Inferior parietal cortex (tissue), 1 donor: ENCODE data around the gene EVA1A.

ENCODE experiments used
- DNase-seq: peaks from one replicate; pipeline ENCODE4 v3.0.0-alpha.2; 2016; ENCODE audit errors: extremely low spot score

The EVA1A gene

DNA sequence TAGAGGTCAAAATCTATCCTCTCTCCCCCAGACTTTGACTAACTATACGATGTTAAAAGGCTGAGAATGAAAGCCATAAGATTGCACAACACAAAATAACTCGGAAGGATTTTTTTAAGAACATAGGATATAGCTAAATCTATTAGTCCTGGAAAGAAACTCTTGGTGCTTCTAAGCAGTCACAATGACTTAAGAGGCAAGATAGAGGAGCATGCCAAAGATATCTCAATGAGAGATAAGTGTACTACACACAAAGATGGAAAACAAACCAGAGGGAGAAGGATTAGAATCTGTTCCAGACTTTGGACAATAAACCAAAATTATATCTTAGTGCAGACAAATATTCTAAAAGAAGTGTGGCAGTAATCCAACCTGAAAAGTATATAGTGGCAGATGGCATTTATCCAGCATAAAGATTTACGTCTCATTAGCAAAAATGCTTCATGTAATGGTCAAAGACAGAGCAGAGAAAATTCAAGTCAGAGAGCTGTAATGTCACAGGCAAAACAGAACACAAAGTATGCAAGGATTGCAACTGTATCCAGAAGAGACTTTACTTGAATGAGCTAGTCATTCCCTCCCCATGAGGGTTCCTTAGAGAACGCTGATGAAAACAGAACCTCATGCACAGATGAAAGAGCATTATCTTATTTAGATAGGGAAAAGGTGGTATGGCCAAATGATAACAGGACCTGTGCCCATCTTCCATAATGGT lies 28.8 kb upstream of the EVA1A start:
- DNase-seq: no peak

DNA sequence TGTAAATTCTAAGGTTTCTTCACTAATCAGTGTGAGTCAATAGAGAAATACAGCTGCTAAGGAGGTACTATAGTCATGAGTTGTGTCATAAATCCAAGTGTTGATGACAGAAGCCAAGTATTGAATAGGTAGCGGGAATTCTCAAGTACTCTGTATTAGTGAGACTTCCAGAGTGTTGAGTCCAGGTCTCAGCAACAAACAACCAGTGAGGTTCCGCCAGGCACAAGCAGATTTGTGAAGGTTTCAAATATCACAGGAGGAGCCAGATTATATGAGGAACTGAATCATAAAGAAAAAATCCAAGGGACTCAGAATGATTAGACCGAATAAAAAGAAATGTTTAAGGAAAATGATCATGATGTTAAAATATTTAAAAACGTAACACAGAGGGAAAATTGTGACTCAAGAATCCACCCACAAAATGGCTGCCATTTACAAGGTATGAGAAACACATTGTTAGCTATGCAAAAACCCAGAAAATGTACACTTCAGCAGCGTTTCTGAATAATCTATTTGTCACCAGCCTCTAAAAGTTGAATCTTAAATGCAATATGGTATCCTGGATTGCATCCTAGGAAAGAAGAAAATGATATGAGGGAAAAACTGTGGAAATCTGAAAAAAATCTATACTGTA lies 27.3 kb upstream of the EVA1A start:
- DNase-seq: no peak

DNA sequence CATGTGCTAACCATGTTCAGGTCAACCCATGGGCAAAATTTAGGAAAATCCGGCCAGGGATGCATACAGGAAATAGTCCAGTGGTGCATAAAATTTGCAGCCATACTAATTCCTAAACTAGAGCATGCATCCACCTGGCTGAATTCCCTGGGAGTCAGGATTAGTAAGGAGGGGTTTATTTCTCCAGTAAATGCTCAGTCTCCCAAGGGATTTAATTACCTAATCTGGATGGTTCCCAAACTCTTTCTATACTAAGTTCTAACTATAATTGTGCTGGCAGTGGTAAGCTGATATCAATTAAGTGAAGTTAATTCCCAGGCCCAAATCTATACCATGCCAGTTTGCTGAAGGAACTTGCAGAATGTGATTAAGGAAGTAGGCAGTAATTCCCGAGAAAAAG lies 26.2 kb upstream of the EVA1A start:
- no peak for DNase-seq

DNA sequence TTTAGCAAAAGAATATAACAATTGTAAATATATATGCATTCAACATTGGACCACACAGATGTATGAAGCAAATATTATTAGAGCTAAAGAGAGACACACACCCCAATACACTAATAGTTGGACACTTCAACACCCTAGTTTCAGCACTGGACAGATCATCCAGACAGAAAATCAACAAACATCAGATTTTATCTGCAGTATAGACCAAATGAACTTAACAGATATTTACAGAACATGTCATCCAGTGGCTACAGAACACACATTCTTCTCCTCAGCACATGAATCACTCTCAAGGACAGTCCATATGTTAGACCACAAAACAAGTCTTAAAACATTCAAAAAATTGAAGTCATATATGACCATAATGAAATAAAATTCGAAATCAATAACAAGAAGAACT lies 22.1 kb upstream of the EVA1A start:
- DNase-seq: no peak

DNA sequence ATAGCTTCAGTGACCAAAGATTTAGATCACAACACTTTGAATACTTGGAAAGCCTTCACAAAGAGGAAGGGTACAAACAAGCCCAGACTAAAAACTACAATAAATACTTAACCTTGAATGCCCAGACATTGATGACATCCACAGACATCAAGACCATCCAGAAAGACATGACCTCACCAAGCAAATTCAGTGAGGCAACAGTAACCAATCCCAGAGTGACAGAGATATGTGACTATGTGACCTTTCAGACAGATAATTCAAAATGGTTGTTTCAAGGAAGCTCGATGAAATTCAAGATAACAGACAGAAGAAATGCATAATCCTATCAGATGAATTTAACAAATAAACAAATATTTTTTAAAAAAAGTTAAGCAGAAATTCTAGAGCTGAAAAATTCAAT lies 19.9 kb upstream of the EVA1A start:
- DNase-seq: no peak

DNA sequence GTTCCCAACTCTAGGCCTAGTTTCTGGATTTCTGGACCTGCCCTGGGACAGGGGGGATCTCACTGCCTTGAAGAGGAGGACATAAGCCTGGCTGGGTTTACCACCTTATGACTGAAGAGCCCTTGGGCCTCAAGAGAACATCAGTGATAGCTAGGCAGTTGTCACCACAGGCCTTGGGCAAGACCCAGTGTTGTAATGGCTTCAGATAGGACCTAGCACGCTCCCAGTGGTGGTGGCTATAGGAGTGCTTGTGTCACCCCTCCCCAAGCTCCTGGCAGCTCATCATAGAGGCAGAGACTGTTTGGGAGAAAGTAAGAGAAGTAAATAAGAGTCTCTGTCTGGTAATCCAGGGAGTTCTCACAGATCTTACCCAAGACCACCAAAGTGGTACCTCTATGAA lies 19.4 kb upstream of the EVA1A start:
- DNase-seq: no peak

DNA sequence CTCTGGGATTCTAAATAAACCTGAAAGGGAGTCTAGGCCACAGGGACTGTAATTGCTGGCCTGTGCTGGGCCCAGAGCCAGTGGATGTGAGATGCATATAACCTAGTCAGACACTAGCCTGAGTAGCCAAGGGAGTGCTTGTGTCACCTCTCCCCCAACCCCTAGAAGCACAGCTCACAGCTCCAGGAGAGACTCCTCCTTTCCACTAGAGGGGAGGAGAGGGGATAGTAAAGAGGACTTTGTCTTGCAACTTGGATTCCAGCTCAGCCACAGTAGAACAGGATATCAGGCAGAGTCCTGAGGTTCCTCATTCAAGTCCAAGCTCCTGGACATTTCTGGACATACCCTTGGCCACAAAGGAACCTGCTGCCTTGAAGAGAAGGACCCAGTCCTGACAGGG lies 18.4 kb upstream of the EVA1A start:
- DNase-seq: no peak

DNA sequence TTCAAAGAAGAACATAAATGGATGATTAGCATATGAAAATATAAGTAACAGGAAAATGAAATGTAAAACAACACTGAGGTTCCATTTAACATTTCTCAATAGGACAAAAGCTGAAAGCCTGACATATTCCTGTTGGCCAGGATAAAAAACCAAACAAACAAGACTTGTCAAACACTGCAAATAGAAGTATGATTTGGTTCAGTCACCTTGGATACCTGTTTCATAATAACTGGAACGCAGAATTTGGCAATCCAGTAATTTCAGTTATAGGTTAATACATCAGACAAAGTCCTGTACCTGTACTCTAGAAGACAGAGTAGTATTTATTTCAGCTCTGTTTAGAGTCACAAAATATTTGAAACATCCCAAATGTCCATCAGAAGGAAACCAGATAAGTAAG lies 16.5 kb upstream of the EVA1A start:
- DNase-seq: no peak

DNA sequence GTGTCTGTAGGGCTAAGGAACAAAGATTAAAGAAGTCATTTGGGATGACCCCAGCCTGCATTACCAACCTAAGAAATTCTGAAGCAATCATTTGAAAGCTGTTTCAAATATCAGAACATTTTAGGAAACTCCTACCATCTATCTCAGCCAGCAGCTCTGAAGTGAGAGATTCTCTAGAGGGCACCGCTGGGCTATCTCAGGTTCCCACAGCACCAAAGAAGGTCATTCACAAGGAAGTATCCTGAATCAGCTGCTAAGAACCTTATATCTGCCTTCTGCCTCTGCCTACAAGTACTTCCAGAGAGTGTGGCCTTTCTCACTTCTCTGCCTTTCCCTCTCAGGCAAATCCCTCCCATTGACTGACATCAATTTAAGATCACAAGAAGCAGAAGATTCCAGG lies 13.4 kb upstream of the EVA1A start:
- no peak for DNase-seq

DNA sequence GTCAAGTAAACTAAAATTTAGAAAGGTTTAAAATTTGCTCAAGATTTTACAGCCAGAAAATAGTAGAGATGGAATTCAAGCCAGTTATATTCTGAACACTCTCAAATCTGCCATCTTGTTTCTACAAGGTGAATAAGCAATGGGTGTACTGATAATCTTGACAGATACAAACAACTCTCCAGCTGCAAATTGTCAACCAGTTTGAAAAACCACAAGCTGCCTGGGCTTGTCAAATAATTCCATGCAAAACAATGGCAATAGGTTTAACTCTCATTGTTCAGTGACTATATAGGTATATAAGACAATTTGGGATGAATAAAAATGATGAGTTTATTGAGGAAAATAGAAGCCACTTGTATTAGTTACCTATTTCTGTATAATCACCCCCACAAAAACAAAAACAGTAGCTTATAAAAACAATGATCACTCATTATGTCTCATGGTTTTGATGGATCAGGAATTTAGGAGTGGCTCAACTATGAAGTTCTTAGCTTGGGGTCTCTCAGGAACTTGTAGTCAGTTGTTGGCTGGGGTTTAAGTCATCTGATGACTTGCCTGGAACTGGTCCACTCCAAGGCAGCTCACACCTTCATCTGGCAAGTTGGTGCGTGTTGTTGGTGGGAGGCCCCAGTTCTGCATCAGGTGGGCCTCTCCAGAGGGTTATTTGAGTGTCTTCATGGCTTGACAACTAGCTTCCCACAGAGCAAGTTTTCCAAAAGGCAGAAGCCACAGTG lies 12.6 kb upstream of the EVA1A start:
- no peak for DNase-seq

DNA sequence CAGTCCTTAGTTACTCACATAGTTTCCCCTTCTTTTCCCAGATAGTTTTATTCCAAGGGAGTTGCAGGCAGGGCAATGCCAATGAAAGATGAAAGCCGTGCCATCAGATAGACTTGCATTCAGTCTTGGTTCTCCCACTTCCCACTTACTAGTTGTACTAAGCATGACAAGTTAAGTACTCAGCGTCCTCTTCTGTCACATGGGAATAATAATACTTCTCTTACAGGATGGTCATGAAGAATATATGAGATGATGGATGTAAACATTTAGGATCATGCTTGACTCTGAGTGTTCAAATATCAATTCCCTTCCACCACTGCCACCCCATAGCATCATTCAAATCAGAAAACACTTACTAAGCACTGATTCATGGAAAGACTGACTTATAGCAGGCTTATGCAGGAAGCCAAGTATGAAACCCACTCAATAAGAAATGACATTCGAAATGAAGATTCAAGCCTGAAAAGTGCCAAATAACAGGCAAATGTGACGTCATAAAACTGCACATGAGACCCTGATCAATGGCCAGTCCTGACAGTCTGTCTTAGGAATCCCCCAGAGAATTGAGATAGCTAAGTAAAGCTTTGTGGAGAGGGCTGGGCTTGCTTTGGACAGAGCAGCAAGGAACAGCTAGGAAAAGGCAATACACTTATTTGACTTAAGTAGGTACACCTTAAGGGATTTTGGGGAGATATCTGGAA lies 11.1 kb upstream of the EVA1A start:
- no peak for DNase-seq

DNA sequence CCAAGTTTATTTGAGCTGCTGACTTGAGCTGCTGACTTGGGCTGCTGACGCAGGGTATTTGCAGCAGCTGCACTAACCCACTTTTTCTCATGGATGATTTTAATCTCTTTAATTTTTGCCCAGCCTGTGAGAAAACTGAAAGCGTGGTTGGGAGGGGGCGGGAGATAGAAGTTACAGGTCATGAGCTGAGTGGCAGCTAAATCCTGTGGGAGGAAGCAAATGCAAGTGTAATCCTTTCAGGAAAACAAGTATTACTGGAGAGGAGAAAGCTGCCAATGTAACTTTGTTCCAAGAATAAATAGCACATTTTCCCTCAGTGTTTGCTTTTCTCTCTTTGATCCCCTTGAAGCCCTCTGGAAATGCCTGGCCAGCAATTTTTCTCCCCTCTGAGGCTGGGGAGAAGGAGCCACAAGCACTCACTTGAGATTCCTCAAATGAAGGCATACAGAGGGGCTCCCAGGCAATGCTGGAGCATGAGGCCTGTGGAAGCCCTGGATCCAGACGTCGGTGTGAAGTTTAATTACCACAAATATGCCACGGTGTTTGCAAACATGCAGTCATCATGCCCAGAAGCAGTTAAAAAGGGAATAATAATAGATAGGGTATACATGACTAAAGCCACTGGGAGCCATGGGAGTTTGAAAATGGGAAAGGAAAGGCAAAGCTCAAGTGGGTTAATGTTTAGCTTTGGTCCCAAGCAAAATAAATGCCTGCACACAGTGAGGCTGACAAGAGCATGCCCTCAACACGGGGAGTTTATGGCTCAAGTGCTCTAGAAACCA lies 10.4 kb upstream of the EVA1A start:
- peak; percentile 21 for DNase-seq

DNA sequence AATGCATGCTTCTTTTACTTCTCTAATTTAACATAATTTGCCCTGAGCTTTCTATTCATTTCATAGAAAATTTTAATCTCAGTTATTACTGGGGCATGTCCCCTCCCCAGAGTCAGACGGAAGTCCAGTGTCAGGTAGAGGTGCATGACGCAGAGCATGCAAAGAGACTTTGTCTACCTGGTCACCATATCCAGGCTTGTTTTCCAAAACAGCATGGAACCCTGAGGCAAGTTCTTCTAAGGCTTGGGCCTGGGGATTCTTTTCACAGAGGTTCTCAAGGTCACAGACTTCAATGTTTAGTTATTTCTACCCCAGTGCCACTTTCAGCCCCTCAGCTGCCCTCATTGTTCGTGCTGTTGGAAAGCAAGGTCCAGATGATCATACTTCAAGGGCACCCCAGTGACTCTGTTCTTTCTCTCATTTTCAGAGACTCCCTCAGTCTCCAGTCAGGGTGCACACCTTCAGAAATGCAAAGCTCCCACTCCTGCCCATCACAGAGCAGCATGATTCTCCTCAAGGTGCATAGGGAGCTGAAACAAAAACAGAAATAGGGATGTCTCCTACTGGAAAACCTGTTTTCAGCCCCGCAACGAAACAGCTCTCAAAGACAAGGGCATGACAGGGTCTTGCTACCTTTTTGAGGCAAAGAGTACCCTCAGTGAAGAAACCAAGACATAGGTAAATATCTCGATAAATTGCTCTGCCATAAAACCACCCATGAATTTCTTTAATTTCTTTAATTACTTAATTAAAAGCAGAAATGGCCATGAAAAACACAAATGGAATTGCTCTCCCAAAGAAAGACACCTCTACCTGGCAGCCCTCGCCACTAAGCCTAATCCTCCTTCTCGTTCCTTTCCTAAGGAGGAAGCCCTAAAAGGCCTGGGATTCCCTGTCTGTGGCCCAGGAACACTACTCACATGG lies 9.5 kb upstream of the EVA1A start:
- no peak for DNase-seq

DNA sequence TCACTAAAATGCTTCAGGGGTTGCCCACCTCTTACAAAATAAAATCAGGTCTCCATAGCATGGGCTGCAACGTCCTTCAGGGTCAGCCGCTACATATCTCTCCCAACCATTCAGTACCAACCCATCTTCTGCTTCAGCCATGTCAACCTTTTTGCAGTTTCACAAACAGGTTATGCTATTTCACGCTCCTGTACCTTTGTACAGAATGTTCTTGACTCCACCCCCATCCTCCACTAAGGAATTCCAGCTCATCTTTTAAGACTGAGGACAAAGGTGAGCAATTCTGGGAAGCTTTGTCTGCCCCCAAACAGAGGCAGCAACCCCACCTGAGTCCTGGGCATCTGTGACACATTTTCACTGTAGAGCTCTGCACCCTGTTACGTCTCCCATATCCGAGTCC lies 8.8 kb upstream of the EVA1A start:
- no peak for DNase-seq

DNA sequence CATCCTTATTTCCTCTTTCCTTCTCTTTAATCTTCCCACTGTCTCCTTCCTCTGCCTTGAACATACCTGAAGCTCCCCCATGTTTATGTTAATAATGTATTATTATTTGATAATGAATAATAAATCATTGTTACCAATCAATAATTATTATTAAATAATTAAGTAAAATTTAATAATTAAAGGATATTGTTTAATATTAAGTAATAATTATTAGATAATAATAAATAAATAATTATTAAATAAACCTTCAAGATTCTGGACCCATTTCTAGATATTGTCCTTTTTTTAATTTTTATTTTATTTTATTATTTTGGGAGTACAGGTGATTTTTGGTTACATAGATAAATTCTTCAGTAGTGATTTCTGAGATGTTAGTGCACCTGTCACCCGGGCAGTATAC lies 7.4 kb upstream of the EVA1A start:
- DNase-seq: no peak

DNA sequence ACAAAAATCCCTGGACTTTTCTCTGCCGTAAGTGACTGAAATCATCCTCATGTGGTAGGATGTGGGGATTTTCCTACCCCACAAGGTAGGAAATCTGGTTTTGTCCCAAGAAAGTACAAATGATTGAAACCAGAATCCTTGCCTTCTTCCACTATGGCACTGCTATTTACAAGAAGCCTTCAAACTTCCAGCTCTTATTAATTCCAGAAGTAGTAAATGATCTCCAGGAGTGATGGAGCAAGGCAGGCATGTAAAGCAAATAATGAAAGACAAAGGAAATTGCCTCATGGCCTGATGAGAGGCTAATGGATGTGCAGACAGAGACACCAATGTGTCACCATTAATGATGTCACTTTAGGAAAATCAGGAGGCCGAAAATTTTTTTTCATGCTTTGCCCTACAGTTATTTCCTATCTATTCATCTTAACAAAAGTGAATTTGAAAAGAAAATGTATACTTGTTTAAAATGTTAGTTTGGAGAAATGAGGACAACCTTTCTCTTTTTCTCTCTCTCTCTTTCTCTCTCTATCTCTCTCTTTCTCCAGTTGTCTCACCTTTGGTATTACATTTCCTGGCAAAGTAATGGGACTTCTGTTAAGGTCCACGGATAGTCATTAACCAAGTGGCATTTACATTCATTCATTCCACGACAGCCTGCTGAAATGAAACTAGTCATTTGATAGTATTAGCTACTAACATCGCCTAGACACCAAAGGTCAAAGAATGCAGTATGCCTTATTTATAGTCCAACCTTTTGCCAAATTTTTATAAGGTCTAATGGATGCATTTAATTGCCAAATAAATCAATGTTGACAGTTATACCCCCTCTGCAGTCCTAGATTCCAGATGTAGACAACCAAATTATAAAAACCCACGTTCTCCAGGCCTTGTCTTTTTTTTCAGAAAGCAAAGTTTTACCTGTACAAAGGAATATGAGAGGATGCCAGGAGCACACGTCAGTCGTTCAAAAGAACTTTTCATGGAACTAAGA lies 5.0 kb upstream of the EVA1A start:
- no peak for DNase-seq

DNA sequence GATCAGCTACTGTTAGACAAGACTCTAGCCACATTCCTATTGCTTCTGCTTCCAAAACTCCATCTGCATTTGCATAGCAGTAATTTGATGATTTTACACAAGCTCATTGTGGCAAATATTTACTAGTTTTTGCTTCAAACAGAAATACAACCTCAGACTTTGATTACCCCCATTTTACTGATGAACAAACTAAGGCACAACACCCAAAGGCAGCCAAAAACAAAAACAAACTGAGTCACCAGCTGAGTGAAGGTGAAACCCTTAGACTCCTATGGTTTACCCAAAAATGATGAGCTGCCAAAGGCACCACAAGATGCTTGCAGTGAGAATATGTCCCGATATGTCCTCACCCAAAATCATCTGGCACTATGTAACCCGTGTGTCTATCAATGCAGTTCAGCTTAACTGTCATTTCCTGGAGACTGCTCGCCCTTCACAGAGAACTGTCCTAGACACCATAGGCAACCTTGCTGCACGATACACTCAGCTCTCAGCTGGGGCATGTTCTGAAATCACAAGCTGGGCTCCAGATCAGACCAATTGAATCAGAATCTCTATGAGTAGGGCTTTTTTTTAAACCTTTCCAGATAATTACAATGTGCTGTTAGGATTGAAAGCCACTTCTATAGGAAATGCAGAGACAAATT lies 4.1 kb upstream of the EVA1A start:
- DNase-seq: no peak

DNA sequence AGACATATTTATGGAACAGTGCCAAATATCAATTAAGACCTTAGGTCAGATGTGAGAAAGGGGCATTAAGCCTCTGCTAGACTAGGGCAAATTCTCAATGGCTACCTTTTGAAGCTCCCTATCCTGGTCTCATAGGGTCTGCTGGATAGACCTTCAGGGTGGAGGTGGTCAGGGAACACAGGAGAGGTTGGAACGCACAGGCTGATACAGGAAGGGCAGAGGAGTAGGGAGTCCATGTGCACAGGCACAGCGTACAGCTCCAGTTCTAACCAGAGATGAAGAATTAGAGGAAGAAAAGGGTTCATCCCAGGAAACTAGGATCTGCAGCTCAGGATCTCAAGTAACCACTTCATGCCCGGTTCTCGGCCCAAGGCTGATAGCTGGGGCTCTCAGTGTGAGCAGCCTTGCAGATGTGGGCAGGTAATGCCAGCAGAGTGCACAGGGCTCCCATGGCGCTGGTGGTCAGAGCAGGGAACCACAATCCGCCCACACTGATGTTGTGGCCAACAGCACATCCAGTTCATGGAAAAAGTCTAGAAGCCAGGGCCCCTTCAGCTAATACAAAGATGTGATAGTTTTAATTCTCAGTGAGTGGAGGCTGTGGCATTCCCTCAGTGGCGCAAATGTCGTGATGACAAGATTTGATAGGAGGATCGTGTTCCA lies 3.4 kb upstream of the EVA1A start:
- DNase-seq: no peak
